Muscle layer of duodenum (tissue), 2 donors: ENCODE measurements around the gene CCDC24.

ENCODE experiments used
- H3K27ac ChIP-seq: one replicate; pipeline ENCODE4 v1.7.0; 2013; ENCODE audit warnings: mild to moderate bottlenecking, low read length
- H3K27me3 ChIP-seq: one replicate; pipeline ENCODE4 v1.7.0; 2013; ENCODE audit warnings: low read depth, mild to moderate bottlenecking, control low read depth, low read length
- H3K36me3 ChIP-seq, 2 donors: one replicate each; pipeline ENCODE4 v1.7.0; 2013; ENCODE audit warnings: low read length in 2 of 2, control low read depth in 1 of 2, mild to moderate bottlenecking in 1 of 2; ENCODE audit not compliant: insufficient read depth in 2 of 2, control insufficient read depth in 1 of 2
- H3K4me1 ChIP-seq, 2 donors: one replicate each; pipeline ENCODE4 v1.7.0; 2013; ENCODE audit warnings: low read length in 2 of 2, mild to moderate bottlenecking in 2 of 2, control low read depth in 1 of 2, moderate library complexity in 1 of 2; ENCODE audit not compliant: insufficient read depth in 2 of 2, control insufficient read depth in 1 of 2
- H3K4me3 ChIP-seq, 2 donors: one replicate each; pipeline ENCODE4 v1.7.0; 2013; ENCODE audit warnings: low read length in 2 of 2, low read depth in 1 of 2, mild to moderate bottlenecking in 1 of 2
- H3K9me3 ChIP-seq, 2 donors: one replicate each; pipeline ENCODE4 v1.7.0; 2013; ENCODE audit warnings: low read length in 2 of 2, control low read depth in 1 of 2, mild to moderate bottlenecking in 1 of 2; ENCODE audit not compliant: control insufficient read depth in 1 of 2
- donor health status: healthy.

The CCDC24 gene

DNA sequence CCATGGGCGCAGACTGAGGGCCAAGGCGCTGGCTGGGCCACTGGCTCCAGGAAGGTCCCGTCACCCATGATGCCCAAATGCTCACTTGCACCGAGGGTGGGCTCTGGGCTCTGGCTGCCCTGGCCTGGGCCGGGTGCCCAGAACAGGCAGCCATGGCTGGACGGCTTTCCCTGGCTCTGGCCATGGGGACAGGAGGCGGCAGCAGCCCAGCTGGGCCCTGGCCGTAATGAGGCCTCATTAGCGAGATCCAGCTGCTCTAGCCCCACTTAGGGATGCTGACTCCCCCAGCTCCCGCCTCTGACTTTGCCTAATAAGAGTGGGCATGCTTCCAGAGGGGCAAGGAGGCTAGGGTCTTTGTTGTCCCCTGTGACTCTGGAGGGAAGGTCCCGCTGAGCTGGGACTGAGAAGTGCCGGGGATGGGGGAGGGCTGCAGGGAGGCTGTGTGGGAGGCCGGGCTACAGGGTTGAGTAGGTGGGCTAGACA lies 28.1 kb downstream of the CCDC24 start:
- Histone ChIP-seq H3K27ac (no peak overlapping the region), H3K9me3 (no peaks in the 10 kb centered on the region), H3K4me1 (peaks cover 0 to 6% of the 10 kb centered on the region in 2 donors), H3K4me3 (no peak overlapping the region), H3K27me3 (no peaks in the 10 kb centered on the region), H3K36me3 (peaks cover 0 to 4% of the 10 kb centered on the region in 2 donors)

DNA sequence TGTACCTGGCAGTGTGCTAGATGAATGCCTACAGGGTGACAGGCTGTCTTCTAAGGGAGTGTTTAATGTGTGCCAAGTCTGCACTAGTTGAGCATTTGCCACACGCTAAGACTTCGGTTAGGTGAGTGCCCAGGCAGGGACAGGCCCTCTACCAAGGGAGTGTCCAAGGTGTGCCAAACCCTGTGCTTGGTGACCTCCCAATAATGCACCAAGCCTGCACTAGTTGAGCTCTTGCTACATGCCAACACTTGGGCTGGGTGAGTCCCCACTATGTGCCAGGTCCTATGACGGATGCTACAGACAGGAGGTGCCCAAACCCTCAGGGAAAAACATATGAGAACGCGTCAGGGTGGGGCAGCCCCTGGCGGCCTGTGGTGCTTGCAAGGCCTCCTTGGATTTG lies 29.1 kb downstream of the CCDC24 start:
- Histone ChIP-seq H3K36me3 (peaks cover 0 to 4% of the 10 kb centered on the region in 2 donors), H3K9me3 (no peaks in the 10 kb centered on the region), H3K27me3 (no peaks in the 10 kb centered on the region), H3K4me1 (peaks cover 0 to 2% of the 10 kb centered on the region in 2 donors), H3K4me3 (no peak overlapping the region), H3K27ac (no peak overlapping the region)

DNA sequence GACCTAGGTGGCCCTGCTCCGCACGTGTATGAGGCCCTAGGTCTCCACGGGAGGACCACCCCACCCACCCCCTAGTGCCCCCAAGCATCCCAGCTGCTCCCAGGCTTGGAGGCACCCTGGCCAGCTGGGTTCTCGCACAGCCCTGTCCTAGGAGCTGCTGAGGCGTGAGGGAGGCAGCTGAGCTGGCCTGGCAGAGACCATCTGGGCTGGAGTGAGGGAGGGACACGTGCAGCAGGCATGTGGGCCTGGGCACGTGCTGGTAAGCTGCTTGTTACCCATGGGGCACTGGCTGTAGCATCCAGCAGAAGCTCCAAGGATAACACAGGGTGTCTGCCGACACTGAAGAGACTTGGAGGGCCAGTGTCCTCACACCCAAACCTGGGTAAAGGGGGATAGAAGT lies 29.8 kb downstream of the CCDC24 start:
- Histone ChIP-seq H3K4me3 (no peak overlapping the region), H3K9me3 (no peaks in the 10 kb centered on the region), H3K27me3 (no peaks in the 10 kb centered on the region), H3K36me3 (peaks cover 0 to 4% of the 10 kb centered on the region in 2 donors), H3K27ac (no peak overlapping the region), H3K4me1 (no peaks in the 10 kb centered on the region)

DNA sequence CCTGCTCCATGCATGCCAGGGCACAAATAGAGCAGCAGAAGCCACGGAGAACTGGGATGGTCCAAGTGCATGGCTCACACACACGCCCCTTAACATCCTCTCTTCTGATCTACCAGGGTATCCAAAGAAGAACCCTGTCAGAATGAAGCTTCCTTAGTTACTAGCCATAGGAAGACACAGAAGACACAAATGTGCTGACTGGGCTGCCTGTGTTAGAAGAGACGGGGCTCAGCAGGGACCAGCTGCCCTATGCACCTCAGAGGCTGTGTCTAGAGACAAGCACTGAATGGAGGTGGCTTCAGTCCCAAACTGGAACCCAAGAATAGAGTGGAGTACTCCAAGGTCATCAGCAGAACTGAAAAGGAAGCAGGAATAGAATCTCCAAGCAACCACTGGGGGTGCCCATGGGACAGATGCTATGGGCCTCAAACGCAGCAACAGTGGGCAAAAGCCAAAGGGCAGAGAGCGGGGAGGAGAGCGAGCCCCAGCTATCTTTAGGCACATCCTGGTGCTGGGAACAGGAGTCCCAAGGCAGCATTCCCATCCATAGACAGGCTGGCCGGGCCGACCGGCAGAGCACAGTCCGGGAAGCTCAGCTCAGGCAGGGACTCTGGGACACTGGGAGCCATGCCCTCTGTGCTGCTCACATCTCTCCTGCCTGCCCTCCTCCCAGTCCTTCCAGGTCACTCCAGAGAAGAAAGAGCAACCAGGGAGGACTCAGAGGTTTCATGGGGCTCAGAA lies 30.4 kb downstream of the CCDC24 start:
- no peaks in the 10 kb centered on the region for H3K4me1 ChIP-seq
- H3K4me3 ChIP-seq: no peak overlapping the region
- H3K36me3 ChIP-seq: peaks cover 0 to 4% of the 10 kb centered on the region in 2 donors
- H3K27ac ChIP-seq: no peak overlapping the region
- no peaks in the 10 kb centered on the region for H3K27me3 ChIP-seq
- no peaks in the 10 kb centered on the region for H3K9me3 ChIP-seq

DNA sequence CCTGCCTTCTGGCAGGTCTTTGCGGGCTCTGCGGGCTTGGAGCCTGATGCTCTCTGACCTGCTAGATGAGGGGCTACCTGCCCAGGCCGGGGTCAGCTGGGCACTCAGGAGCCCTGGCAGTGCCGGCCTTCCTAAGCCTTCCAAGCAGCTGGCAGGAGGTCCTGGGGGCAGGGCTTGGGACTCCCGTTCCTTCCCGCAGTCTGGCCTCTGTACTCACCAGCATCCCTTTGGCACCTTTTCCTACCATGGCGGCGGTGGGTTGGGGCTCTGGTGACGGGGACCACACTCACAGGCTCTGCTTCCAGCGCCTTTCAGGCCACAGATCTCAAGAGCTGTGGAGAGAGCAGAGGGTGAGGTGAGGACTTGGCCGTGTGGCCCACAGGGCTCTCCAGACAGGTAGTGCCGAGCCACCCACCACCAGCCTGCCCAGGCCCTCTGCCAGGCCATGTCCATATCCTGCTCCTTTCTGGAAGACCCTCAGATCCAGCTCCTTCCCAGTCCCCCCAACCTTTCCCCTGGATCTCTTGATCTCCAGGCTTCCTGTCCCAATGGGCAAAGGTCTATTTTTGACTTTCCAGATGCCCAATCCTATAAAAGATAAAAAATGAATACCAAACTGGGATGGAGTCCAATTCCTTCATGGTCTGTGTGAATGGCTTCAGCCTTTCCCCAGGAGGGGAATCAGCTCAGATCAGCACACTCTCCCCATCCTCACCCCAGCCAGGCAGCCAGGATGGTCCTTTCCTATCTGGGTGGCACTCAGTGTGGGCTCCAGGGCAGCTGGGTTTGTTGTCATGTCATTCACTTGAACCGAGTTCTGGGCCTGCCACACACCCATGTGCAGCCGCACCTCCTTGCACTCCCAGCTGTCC lies 32.9 kb downstream of the CCDC24 start:
- no peak overlapping the region for H3K27ac ChIP-seq
- no peak overlapping the region for H3K4me3 ChIP-seq
- peaks cover 1 to 6% of the 10 kb centered on the region in 2 donors for H3K4me1 ChIP-seq
- no peaks in the 10 kb centered on the region for H3K27me3 ChIP-seq
- H3K9me3 ChIP-seq: no peaks in the 10 kb centered on the region
- no peaks in the 10 kb centered on the region for H3K36me3 ChIP-seq

DNA sequence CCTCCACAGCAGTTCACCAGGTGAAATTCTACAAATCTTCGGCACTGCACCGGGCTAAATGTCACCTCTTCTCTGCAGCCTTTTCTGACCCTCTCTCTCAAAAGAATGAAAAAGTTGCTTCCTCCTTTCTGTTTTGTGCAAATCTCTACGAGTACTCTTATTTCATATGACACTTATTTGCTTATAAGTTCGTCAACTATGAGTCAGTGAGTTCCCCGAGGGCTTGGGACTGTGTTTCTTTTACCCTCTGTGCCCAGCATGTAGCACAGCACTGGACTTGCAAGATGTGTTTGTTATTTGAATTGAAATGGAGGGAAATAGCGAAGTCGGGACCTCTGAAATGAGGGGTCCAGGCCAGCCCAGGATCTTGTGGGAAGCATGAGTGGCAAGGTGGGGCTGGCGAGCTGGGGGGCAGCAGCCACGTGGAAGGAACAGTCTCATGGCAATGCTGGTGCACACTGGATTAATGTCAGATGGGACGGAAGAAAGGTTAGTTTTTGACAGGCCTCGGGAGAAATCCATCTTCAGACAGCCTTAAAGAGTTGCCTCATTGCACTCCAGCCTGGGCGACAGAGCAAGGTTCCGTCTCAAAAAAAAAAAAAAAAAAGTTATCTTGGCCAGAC lies 33.6 kb downstream of the CCDC24 start:
- no peaks in the 10 kb centered on the region for H3K36me3 ChIP-seq
- H3K4me3 ChIP-seq: no peak overlapping the region
- H3K9me3 ChIP-seq: no peaks in the 10 kb centered on the region
- no peak overlapping the region for H3K27ac ChIP-seq
- peaks cover 5 to 10% of the 10 kb centered on the region in 2 donors for H3K4me1 ChIP-seq
- no peaks in the 10 kb centered on the region for H3K27me3 ChIP-seq

DNA sequence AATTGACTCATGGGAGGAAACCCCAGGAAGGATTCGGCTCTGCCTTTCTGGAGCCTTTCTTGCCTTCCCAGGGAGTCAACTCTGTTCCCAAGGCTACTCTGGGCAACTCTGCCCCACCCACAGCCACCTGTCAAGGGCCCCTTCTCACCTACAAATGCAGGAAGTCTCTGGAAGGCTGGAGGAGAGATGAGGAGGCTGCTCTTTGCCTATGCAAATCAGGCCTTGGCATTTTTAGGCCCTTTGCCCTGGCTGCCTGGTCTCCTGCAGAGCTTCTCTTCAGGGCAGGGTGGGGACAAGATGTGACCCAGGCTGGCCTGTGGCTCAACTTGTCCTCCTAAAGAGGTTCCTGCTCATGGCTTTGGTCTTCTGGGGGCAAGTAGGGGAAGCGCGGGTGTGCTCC lies 34.4 kb downstream of the CCDC24 start:
- no peaks in the 10 kb centered on the region for H3K9me3 ChIP-seq
- H3K4me1 ChIP-seq: peaks cover 5 to 10% of the 10 kb centered on the region in 2 donors
- no peaks in the 10 kb centered on the region for H3K36me3 ChIP-seq
- no peak overlapping the region for H3K4me3 ChIP-seq
- H3K27me3 ChIP-seq: no peaks in the 10 kb centered on the region
- no peak overlapping the region for H3K27ac ChIP-seq

DNA sequence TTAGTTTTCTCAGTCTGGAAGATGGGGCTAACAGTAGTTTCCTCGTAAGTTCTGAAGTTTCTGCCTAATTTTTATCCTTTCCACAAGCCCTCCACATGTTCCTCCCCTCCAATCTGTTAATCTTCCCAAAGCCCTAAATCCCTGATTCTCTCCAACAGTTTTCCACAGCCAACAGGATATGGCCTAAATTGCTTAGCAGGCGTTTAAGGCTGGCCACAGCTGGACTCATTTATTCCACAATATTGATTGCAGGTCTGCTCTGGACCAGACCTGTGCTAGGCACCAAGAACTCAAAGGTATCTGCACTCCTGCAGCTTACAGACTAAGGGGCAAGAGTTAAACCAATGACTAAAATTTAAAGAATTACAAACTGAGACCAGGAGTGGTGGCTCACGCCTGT lies 35.9 kb downstream of the CCDC24 start:
- Histone ChIP-seq H3K27me3 (no peaks in the 10 kb centered on the region), H3K27ac (no peak overlapping the region), H3K4me3 (no peak overlapping the region), H3K4me1 (peaks cover 5 to 20% of the 10 kb centered on the region in 2 donors), H3K36me3 (no peaks in the 10 kb centered on the region), H3K9me3 (no peaks in the 10 kb centered on the region)

DNA sequence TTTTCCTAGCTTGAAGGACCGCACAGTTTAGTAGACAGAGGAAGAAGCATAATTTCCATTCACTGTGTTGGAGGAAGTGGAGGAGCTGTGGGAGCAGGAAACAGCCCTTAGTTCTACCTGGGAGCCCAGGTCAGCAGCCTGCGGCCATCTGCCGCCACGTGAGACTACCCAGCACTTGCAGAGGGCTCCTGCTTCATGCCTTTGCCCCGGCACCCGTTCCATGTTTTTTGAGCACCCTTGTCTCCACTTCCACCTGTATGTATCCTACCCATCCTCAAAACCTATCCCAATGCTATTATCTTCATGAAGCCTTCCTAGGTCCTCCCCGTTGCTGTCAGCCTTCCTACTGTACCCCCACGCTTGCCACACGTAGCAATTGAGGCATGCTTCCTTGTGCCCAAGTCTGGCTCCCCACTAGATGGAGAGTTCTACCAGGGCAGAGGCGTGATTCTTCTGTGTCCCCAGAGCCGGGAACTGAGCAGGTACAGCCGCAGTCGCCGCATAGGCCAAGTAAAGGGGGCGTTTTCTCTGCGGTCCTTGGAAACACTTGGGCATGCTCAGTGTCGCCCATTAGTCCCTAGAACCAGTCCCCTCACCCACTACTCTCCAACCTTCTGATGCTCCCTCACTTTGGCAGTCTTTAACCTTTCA lies 38.0 kb downstream of the CCDC24 start:
- H3K4me1 ChIP-seq: peaks cover 5 to 27% of the 10 kb centered on the region in 2 donors
- no peaks in the 10 kb centered on the region for H3K27me3 ChIP-seq
- H3K36me3 ChIP-seq: no peaks in the 10 kb centered on the region
- H3K4me3 ChIP-seq: peak overlapping the region; percentile 87 to 91
- H3K27ac ChIP-seq: peak overlapping the region; percentile 49
- H3K9me3 ChIP-seq: no peaks in the 10 kb centered on the region

DNA sequence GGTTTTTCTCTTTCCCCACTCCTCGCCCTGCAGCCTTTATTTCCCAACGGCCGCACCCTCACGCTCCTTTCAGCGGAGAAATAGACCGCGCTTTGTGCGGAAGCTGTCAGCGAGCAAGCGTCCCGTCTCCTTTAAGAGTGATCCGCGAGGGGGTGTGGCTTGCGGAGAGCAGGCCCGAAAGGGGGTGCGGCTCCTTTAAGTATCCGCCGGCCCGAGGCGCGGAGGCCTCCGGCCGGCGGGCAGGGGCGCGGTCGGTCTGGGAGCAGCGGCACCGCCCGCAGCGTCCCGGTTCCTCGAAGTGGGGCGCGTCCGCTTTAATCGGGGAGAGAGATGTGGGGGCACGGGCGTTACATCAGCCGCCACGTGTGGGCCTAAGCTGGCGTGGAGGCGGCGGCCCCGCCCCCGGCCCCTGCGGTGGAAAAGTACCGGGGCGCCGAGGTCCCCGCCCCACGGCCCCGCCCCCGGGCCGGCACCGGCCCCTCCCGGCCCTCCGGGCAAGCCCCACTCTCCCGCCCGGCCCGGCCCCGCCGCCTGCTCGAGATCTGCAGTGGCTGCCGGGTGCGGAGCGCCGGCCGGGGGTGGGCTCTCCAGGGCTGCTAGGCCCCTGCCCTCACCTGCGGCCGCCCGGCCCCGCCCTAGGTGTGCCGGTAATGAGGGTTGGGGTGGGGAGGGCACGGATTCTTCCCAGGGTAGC lies 38.7 kb downstream of the CCDC24 start:
- Histone ChIP-seq H3K4me1 (peaks cover 5 to 27% of the 10 kb centered on the region in 2 donors), H3K36me3 (no peaks in the 10 kb centered on the region)

More for the DNA sequence above, 38.7 kb downstream of the CCDC24 start:
- H3K4me3 ChIP-seq: peak overlapping the region; percentile 87 to 91
- no peaks in the 10 kb centered on the region for H3K27me3 ChIP-seq
- H3K9me3 ChIP-seq: no peaks in the 10 kb centered on the region
- H3K27ac ChIP-seq: peak overlapping the region; percentile 49
